Measurements from ENCODE around the gene MPG. TPM values are rescaled to one million over a fixed set of nuclear protein-coding genes. Genes with fewer than 3 reads are reported as not detected.

MPG gene
- total RNA-seq, 1 donor from 2014 or later = 56.5 TPM

DNA sequence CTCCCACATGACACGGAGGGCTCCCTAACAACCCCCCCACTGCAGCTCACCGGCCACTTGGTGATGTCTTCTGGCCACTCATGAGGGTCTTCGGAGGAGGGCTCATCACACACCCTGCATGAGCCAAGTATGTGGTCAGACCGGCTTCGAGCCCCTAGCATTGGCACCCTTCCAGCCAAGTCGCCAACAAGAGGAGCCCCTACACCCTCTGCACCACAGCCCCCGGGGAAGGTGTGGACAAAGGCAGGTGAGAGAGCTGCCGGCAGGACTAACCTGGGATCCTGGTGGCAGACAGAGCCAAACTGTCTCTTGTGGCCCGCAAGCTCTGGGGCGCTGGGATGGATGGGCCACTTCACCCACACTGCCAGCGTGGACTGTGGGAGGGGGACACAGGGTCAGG is 17.9 kb upstream of the MPG start:
- Histone ChIP-seq H4K20me1 (ENCODE audit: insufficient read depth, low read length) (peaks cover 69% of the 10 kb centered on the region), H3K4me1 (ENCODE audit: insufficient read depth, low read length) (no peaks in the 10 kb centered on the region), H3K36me3 (ENCODE audit: insufficient read depth, low read length) (peaks cover 44% of the 10 kb centered on the region), H3K9ac (ENCODE audit: low read length) (no peak overlapping the region), H2AFZ (ENCODE audit: low read depth, low read length) (no peak overlapping the region), H3K9me3 (ENCODE audit: insufficient read depth, low read depth, low read length) (no peaks in the 10 kb centered on the region), H3K4me3 (ENCODE audit: insufficient read depth, low read depth, low read length) (no peak overlapping the region), H3K27me3 (ENCODE audit: insufficient read depth, low read length) (no peaks in the 10 kb centered on the region), H3K27ac (ENCODE audit: low read depth, low read length) (no peak overlapping the region), H3K4me2 (ENCODE audit: low read length) (no peak overlapping the region), H3K79me2 (ENCODE audit: insufficient read depth, low read length) (no peaks in the 10 kb centered on the region)
- Mint-ChIP-seq H3K9me3 (ENCODE audit: unreplicated experiment) (no peaks in the 10 kb centered on the region), H3K27ac (ENCODE audit: unreplicated experiment) (no peak overlapping the region), H3K4me3 (ENCODE audit: unreplicated experiment) (no peak overlapping the region), H3K4me1 (ENCODE audit: low read depth, unreplicated experiment) (no peaks in the 10 kb centered on the region), H3K27me3 (ENCODE audit: low read depth, unreplicated experiment) (no peaks in the 10 kb centered on the region), H3K36me3 (ENCODE audit: low read depth, unreplicated experiment) (peaks cover 26% of the 10 kb centered on the region)
- FAIRE-seq (no peak), DNase-seq (ENCODE audit: low read depth) (no peak)
- TF ChIP-seq EZH2 (IDR thresholded peaks at IDR 0.05; ENCODE audit: insufficient read depth, low read length) = no peak
- TF ChIP-seq, protein P1, sequence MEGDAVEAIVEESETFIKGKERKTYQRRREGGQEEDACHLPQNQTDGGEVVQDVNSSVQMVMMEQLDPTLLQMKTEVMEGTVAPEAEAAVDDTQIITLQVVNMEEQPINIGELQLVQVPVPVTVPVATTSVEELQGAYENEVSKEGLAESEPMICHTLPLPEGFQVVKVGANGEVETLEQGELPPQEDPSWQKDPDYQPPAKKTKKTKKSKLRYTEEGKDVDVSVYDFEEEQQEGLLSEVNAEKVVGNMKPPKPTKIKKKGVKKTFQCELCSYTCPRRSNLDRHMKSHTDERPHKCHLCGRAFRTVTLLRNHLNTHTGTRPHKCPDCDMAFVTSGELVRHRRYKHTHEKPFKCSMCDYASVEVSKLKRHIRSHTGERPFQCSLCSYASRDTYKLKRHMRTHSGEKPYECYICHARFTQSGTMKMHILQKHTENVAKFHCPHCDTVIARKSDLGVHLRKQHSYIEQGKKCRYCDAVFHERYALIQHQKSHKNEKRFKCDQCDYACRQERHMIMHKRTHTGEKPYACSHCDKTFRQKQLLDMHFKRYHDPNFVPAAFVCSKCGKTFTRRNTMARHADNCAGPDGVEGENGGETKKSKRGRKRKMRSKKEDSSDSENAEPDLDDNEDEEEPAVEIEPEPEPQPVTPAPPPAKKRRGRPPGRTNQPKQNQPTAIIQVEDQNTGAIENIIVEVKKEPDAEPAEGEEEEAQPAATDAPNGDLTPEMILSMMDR (IDR thresholded peaks at IDR 0.05; ENCODE audit: insufficient read depth, low read depth, low read length) = no peak

DNA sequence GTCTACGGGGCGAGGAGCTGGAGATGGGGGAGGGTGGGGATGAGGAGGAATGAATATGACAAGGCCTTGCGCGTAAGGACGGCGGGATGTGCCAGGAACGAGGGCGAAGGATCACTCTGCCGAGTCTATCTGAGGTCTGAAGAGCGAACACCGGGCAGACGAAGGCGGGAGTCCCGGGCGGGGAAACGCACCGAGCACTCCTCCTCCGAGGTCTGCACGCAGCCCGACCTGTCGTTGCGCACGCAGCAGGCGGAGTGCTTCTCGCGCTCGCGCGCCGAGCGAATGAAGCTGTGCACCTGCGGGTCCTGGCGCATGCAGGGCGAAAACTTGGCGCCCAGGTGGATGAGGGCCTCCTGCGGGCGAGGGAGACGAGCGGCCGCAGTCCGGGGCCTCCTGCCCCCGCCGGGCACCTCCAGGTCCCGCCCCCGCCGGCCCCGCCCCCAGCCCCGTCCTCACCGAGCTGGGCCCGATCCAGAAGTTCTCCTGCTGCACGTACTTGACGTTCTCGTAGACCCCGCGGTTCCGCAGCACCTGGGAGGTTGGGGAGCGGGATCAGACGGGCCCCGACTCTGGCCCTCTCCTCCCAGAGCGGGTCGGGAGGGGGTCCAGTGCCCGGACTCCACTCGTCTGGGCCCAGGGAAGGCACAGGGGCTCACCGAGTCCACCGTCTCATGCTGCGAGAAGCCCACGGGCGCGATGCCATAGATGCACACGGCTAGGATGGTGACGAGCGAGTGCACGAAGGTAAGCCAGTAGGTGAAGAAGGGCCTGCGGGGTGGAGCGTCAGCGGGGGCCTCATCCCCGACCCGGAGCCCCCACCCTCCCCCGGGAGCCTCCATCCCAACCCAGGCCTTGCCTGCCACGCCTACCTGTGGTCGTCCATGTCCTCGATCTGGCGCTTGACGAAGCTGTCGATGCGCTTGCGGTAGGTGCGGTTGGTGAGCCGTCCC is 16.8 kb upstream of the MPG start:
- no peaks in the 10 kb centered on the region for H3K27me3 ChIP-seq (ENCODE audit: insufficient read depth, low read length)
- no peaks in the 10 kb centered on the region for H3K4me1 ChIP-seq (ENCODE audit: insufficient read depth, low read length)
- H3K36me3 ChIP-seq (ENCODE audit: insufficient read depth, low read length) = peaks cover 39% of the 10 kb centered on the region
- Mint-ChIP-seq H3K36me3 (ENCODE audit: low read depth, unreplicated experiment) (peaks cover 23% of the 10 kb centered on the region), H3K27ac (ENCODE audit: unreplicated experiment) (no peak overlapping the region), H3K4me1 (ENCODE audit: low read depth, unreplicated experiment) (no peaks in the 10 kb centered on the region), H3K9me3 (ENCODE audit: unreplicated experiment) (no peaks in the 10 kb centered on the region), H3K4me3 (ENCODE audit: unreplicated experiment) (no peak overlapping the region), H3K27me3 (ENCODE audit: low read depth, unreplicated experiment) (no peaks in the 10 kb centered on the region)
- no peak overlapping the region for H3K4me2 ChIP-seq (ENCODE audit: low read length)
- peaks cover 69% of the 10 kb centered on the region for H4K20me1 ChIP-seq (ENCODE audit: insufficient read depth, low read length)
- no peaks in the 10 kb centered on the region for H3K9me3 ChIP-seq (ENCODE audit: insufficient read depth, low read depth, low read length)
- no peak for FAIRE-seq
- no peak overlapping the region for H2AFZ ChIP-seq (ENCODE audit: low read depth, low read length)
- no peak for DNase-seq (ENCODE audit: low read depth)
- no peak for TF ChIP-seq EZH2 (IDR thresholded peaks at IDR 0.05; ENCODE audit: insufficient read depth, low read length)
- peaks cover 4% of the 10 kb centered on the region for H3K79me2 ChIP-seq (ENCODE audit: insufficient read depth, low read length)
- no peak overlapping the region for H3K27ac ChIP-seq (ENCODE audit: low read depth, low read length)
- H3K9ac ChIP-seq (ENCODE audit: low read length) = no peak overlapping the region
- H3K4me3 ChIP-seq (ENCODE audit: insufficient read depth, low read depth, low read length) = no peak overlapping the region

DNA sequence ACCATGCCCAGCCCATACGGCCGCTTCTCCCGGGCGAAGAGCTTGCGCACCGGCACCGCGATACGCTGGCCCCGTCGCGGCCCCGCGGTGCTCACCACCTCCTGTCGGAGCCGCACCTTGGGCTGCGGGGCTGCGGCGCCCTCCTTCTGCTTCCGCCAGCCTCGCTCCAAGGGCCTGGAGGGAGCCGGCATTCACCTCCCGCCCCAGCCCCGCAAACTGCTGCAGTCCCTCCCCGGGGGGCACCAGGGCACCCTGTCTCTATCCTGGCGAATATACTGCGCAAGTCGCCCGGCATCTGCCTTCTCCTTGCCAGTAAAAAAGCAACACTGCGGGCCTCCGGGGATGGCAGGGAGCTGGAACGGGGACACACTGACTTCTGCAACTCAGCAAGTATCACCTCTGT is 16.1 kb upstream of the MPG start:
- peaks cover 11% of the 10 kb centered on the region for H3K79me2 ChIP-seq (ENCODE audit: insufficient read depth, low read length)
- H3K4me2 ChIP-seq (ENCODE audit: low read length) = no peak overlapping the region
- DNase-seq (ENCODE audit: low read depth) = no peak
- TF ChIP-seq, protein P1 (IDR thresholded peaks at IDR 0.05; ENCODE audit: insufficient read depth, low read depth, low read length) = no peak
- TF ChIP-seq EZH2 (IDR thresholded peaks at IDR 0.05; ENCODE audit: insufficient read depth, low read length) = no peak
- Mint-ChIP-seq H3K4me1 (ENCODE audit: low read depth, unreplicated experiment) (no peaks in the 10 kb centered on the region), H3K36me3 (ENCODE audit: low read depth, unreplicated experiment) (peaks cover 23% of the 10 kb centered on the region), H3K27me3 (ENCODE audit: low read depth, unreplicated experiment) (no peaks in the 10 kb centered on the region), H3K9me3 (ENCODE audit: unreplicated experiment) (no peaks in the 10 kb centered on the region), H3K4me3 (ENCODE audit: unreplicated experiment) (no peak overlapping the region), H3K27ac (ENCODE audit: unreplicated experiment) (no peak overlapping the region)
- H3K27ac ChIP-seq (ENCODE audit: low read depth, low read length) = no peak overlapping the region
- FAIRE-seq = no peak
- no peaks in the 10 kb centered on the region for H3K27me3 ChIP-seq (ENCODE audit: insufficient read depth, low read length)
- peaks cover 34% of the 10 kb centered on the region for H3K36me3 ChIP-seq (ENCODE audit: insufficient read depth, low read length)
- no peak overlapping the region for H2AFZ ChIP-seq (ENCODE audit: low read depth, low read length)
- H3K4me1 ChIP-seq (ENCODE audit: insufficient read depth, low read length) = no peaks in the 10 kb centered on the region
- no peak overlapping the region for H3K9ac ChIP-seq (ENCODE audit: low read length)
- no peak overlapping the region for H3K4me3 ChIP-seq (ENCODE audit: insufficient read depth, low read depth, low read length)
- H3K9me3 ChIP-seq (ENCODE audit: insufficient read depth, low read depth, low read length) = no peaks in the 10 kb centered on the region
- peaks cover 72% of the 10 kb centered on the region for H4K20me1 ChIP-seq (ENCODE audit: insufficient read depth, low read length)
